ENCODE measurements around the gene NBPF3. TPM values are rescaled to one million over a fixed set of nuclear protein-coding genes. Genes with fewer than 3 reads are reported as not detected.

NBPF3 gene
- total and polyA plus RNA-seq, 5 donors, result 1.9 to 7.9 (median 4.8) TPM

- H3K4me3 ChIP-seq (ENCODE audit: low read length), result no peak overlapping the region
- WGBS, result 89% methylated on average over 5 of the region's 5 CpGs
- H3K4me1 ChIP-seq (ENCODE audit: control insufficient read depth, insufficient read depth, low read length), result peaks cover 15% of the 10 kb centered on the region
- H3K27me3 ChIP-seq (ENCODE audit: control insufficient read depth, insufficient read depth), result no peaks in the 10 kb centered on the region
- intact Hi-C loops (cut with DNase I), result no loop called here
- ATAC-seq, result no peak
- no peak overlapping the region for H3K27ac ChIP-seq (ENCODE audit: low read length)
- H3K9me3 ChIP-seq (ENCODE audit: control insufficient read depth, low read length), result no peaks in the 10 kb centered on the region
- DNase-seq, result no peak
Measured at GRCh38 chr1:21534146-21534545, 94.2 kb downstream of the NBPF3 start.

Other genes with a start within 250 kb of the NBPF3 start
- 100 to 1,000 TPM in 3 of 4 donors, 10 to 100 TPM in 1; 99.1 to 158 (median 114) TPM for gene ECE1, start 149.7 kb upstream of the NBPF3 start, total RNA-seq
- gene ECE1, start 149.7 kb upstream of the NBPF3 start, polyA plus RNA-seq, result 76.2 TPM
- 10 to 100 TPM; 10.1 to 32.1 (median 15.9) TPM for gene ALPL, start 69.3 kb downstream of the NBPF3 start, total RNA-seq
- 14.1 TPM for gene ALPL, start 69.3 kb downstream of the NBPF3 start, polyA plus RNA-seq
- gene RAP1GAP, start 229.2 kb downstream of the NBPF3 start, total RNA-seq, result 10 to 100 TPM; 15.3 to 18.7 (median 16.4) TPM
- gene RAP1GAP, start 229.2 kb downstream of the NBPF3 start, polyA plus RNA-seq, result 18.4 TPM

Measured in right cardiac atrium (tissue), 5 donors.